ENCODE results near the gene SORBS1. TPM values are rescaled to one million over a fixed set of nuclear protein-coding genes. Genes with fewer than 3 reads are reported as not detected.

SORBS1 gene
- polyA plus RNA-seq, 1 experiment: 0.40 TPM

- Histone ChIP-seq H3K9me3 (ENCODE audit: control insufficient read depth, insufficient read depth, low read length) (no peaks in the 10 kb centered on the region; the same call in 1 of the 2 replicates), H3K27ac (ENCODE audit: low read depth, low read length) (no peak overlapping the region), H3K4me3 (ENCODE audit: low read depth, low read length) (no peak overlapping the region), H3K27me3 (ENCODE audit: control insufficient read depth, insufficient read depth, low read length) (peaks cover 2% of the 10 kb centered on the region)
- ChIA-PET POLR2A (no interaction called here), CTCF (no interaction called here)
- TF ChIP-seq, protein P1, sequence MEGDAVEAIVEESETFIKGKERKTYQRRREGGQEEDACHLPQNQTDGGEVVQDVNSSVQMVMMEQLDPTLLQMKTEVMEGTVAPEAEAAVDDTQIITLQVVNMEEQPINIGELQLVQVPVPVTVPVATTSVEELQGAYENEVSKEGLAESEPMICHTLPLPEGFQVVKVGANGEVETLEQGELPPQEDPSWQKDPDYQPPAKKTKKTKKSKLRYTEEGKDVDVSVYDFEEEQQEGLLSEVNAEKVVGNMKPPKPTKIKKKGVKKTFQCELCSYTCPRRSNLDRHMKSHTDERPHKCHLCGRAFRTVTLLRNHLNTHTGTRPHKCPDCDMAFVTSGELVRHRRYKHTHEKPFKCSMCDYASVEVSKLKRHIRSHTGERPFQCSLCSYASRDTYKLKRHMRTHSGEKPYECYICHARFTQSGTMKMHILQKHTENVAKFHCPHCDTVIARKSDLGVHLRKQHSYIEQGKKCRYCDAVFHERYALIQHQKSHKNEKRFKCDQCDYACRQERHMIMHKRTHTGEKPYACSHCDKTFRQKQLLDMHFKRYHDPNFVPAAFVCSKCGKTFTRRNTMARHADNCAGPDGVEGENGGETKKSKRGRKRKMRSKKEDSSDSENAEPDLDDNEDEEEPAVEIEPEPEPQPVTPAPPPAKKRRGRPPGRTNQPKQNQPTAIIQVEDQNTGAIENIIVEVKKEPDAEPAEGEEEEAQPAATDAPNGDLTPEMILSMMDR (IDR thresholded peaks at IDR 0.05; ENCODE audit: low read depth, low read length): no peak
- no peak for DNase-seq (ENCODE audit: low read depth, low spot score)
These were observed 31.1 kb downstream of the SORBS1 start for GRCh38 chr10:95530029-95530428.

GRCh38 chr10:95526044-95526443 is 35.1 kb downstream of the SORBS1 start:
- ChIA-PET POLR2A (no interaction called here), CTCF (no interaction called here)
- TF ChIP-seq, protein P1 (IDR thresholded peaks at IDR 0.05; ENCODE audit: low read depth, low read length): no peak
- Histone ChIP-seq H3K9me3 (ENCODE audit: control insufficient read depth, insufficient read depth, low read length) (no peaks in the 10 kb centered on the region; the same call in 1 of the 2 replicates), H3K4me3 (ENCODE audit: low read depth, low read length) (no peak overlapping the region), H3K27ac (ENCODE audit: low read depth, low read length) (no peak overlapping the region), H3K27me3 (ENCODE audit: control insufficient read depth, insufficient read depth, low read length) (no peaks in the 10 kb centered on the region)
- no peak for DNase-seq (ENCODE audit: low read depth, low spot score)

GRCh38 chr10:95525033-95525418 is 36.1 kb downstream of the SORBS1 start:
- TF ChIP-seq, protein P1 (IDR thresholded peaks at IDR 0.05; ENCODE audit: low read depth, low read length): no peak
- Histone ChIP-seq H3K4me3 (ENCODE audit: low read depth, low read length) (no peak overlapping the region), H3K27ac (ENCODE audit: low read depth, low read length) (no peak overlapping the region), H3K27me3 (ENCODE audit: control insufficient read depth, insufficient read depth, low read length) (no peaks in the 10 kb centered on the region), H3K9me3 (ENCODE audit: control insufficient read depth, insufficient read depth, low read length) (no peaks in the 10 kb centered on the region; the same call in 1 of the 2 replicates)
- DNase-seq (ENCODE audit: low read depth, low spot score): no peak
- POLR2A ChIA-PET: no interaction called here
- CTCF ChIA-PET: interaction anchor here (0.8 kb wide), 1 partner anchor 168 kb away, joined by 3 read pairs; the partner anchor contains the start of gene TCTN3

DNA sequence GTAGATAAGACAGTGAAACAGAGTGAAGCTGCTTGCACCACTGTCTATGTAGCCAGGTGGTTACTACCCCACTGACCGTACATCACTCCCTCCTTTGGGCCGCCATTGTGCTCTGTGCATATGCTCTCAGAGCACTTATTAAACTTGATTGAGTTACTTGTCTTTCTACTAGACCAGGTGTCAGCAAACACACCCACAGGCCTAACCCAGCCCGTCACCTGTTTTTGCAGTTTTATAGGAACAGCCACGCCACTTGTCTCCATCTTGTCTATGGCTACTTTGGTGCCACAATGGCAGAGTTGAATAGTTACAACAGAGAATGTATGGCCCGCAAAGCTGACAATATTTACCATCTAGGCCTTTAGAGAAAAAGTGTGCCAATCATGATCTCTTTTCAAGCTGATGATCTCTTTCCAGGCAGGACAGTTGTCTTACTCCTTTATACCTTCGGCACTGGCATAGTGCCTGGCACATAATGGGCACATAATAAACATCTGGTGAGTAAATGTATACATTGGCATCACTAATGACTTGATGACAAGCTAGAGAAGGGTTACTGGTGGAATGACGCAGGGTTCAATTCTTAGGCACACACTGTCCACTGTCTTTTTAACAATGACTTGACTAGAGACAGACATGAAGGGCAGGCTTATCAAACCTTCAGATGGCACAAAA is 36.7 kb downstream of the SORBS1 start:
- no peak overlapping the region for H3K4me3 ChIP-seq (ENCODE audit: low read depth, low read length)
- DNase-seq (ENCODE audit: low read depth, low spot score): no peak
- TF ChIP-seq, protein P1 (IDR thresholded peaks at IDR 0.05; ENCODE audit: low read depth, low read length): no peak
- ChIA-PET CTCF (interaction anchor here (0.8 kb wide), 1 partner anchor 169 kb away, joined by 3 read pairs; the partner anchor contains the start of gene TCTN3), POLR2A (no interaction called here)
- H3K27ac ChIP-seq (ENCODE audit: low read depth, low read length): no peak overlapping the region
- no peaks in the 10 kb centered on the region for H3K27me3 ChIP-seq (ENCODE audit: control insufficient read depth, insufficient read depth, low read length)
- no peaks in the 10 kb centered on the region; the same call in 1 of the 2 replicates for H3K9me3 ChIP-seq (ENCODE audit: control insufficient read depth, insufficient read depth, low read length)

- H3K9me3 ChIP-seq (ENCODE audit: control insufficient read depth, insufficient read depth, low read length): no peaks in the 10 kb centered on the region; the same call in 1 of the 2 replicates
- H3K27me3 ChIP-seq (ENCODE audit: control insufficient read depth, insufficient read depth, low read length): no peaks in the 10 kb centered on the region
- ChIA-PET POLR2A (no interaction called here), CTCF (no interaction called here)
- TF ChIP-seq, protein P1 (IDR thresholded peaks at IDR 0.05; ENCODE audit: low read depth, low read length): no peak
- H3K27ac ChIP-seq (ENCODE audit: low read depth, low read length): no peak overlapping the region
- H3K4me3 ChIP-seq (ENCODE audit: low read depth, low read length): no peak overlapping the region
- DNase-seq (ENCODE audit: low read depth, low spot score): no peak
These were observed 39.1 kb downstream of the SORBS1 start for GRCh38 chr10:95522117-95522516.
